HS-5 (cell line): Measurements from ENCODE around the gene SLC35F4.
"Not testable (repeated sequence)": the region's sequence is repeated elsewhere in the genome, so short reads cannot be mapped to it uniquely, and the experiment has no call there.

Experiments used
- DNase-seq: peaks from one replicate; pipeline ENCODE4 v3.0.0-alpha.2; 2012; ENCODE audit warnings: low read depth

SLC35F4 gene

GRCh38 chr14:57865403-57866198, at the start of gene SLC35F4:
TSS of gene SLC35F4 (minus strand) at chr14:57866092.
- no peak for DNase-seq

DNA sequence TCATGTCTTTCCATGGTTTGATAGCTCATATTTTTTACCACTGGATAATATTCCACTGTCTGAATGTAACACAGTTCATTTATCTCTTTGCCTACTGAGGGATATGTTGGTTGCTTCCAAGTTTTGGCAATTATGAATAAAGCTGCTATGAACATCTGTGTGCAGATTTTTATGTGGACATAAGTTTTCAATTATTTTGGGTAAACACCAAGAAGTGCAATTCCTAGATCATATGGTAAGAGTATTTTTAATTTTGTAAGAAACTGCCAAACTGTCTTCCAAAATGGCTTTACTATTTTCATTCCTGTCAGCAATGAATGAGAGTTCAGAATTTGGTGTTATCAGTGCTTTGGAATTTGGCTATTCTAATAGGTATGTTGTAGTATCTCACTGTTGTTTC, 43.7 kb upstream of the SLC35F4 start:
- no peak for DNase-seq

GRCh38 chr14:57903954-57904353, 38.1 kb upstream of the SLC35F4 start:
- DNase-seq, result no peak

- no peak for DNase-seq
These were observed 33.1 kb upstream of the SLC35F4 start for GRCh38 chr14:57898837-57899572.

- no peak for DNase-seq
These were observed 31.4 kb upstream of the SLC35F4 start for GRCh38 chr14:57897144-57897748.

GRCh38 chr14:57889245-57889644, 23.4 kb upstream of the SLC35F4 start:
- DNase-seq, result peak; percentile 13

- DNase-seq, result no peak
These were observed 18.3 kb upstream of the SLC35F4 start for GRCh38 chr14:57884175-57884574.

GRCh38 chr14:57883061-57883460, 17.2 kb upstream of the SLC35F4 start:
- no peak for DNase-seq

DNA sequence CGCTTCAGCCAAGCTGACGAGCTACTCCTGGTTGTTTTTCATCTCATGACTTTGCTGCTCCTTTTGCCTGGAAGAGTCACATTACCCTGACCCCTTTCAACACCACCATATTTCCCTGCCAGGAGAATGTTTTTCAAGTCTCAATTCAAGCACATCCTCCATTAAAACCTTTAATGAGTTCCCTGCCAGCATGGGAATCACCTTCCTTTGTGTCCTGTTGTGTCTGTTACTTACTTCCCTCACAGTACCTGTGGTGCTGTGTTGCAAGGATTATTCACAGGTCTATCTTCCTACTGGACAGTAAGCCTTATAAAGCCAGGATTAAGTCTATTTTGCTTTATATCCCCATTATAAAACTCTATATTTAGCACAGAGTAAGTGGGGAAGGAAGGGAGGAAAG, 13.6 kb upstream of the SLC35F4 start:
- DNase-seq, result no peak

- no peak for DNase-seq
These were observed 10.1 kb upstream of the SLC35F4 start for GRCh38 chr14:57875985-57876384.

DNA sequence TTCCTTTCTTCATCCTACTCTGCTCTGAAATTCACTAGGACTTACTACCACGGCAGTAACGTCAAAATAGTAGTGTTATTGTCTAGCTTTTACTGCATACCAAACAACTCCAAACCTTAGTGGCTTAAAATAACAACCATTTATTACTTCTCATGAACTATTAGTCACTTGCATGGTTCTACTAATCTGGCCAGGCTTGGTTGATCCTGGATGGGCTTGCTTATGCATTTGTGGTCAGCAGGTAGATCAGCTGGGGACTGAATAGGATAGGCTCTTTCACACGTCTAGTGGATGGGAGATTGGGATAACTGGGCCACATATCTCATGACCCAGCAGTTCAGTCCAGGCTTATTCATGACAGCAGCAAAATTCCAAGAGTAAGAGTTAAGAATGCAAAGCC, 9.4 kb upstream of the SLC35F4 start:
- DNase-seq, result no peak

DNA sequence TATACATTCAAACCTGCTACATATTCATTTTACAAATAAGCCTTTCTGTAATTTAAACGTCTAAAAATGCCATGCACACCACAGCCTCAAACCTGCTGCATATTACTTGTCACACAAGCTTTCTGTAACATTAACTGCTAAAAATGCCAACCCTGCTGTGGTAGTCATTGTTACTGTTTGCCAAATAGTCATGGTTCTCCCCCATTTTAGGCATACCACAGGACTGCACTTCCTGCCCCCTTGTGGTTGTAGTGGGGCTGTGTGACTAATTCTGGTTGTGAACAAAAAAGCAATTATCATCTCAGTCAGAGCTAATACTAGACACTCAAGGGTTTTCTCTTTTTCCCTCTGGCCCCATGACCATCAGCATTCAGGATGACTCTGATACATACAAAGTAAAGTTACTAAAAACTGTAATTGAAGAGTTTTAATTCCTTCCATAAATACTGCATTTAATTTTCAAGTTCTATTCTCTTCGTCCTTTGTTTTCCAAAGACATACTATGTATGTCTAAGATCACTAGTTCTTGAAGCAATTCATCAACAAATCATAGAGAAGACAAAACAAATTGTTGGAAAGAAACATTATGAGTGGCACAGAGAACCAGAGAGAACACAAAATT, 5.7 kb upstream of the SLC35F4 start:
- no peak for DNase-seq

DNA sequence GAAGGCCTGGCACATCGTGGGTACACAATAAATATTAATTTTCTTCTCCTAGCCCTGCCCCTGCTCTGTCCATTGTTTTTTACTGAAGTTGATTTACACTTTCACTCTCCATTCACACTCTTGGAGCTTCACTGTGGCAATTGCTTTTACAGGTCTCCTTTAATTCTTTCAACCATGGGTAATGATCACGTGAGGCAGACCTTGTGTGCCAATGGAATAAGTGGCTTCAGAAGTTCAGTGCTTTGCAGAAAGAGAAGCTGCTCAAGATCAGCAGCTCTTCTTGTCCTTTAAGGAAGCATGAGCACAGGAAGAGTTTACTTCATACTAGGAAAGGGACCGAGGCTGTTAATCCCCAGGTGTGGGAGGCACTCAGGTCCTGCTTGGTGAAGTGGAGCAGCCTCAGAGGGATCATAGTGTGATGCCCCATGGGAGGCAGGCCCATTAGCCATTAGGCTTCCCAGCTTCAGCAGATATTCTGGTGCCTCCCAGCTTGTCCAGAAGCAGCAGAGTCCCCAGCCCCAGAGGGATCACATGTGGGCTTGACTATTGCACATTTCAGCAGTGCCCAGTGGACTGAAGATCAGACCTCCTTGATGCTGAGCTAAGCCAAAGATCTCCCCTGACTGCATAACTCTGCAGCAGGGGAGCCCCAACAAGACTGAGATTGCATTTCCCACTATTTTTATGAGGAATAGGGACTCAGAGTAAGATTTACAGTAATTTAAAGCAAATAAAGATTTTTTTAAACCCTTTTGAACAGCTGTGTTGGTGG, 5.0 kb upstream of the SLC35F4 start:
- DNase-seq, result no peak

DNA sequence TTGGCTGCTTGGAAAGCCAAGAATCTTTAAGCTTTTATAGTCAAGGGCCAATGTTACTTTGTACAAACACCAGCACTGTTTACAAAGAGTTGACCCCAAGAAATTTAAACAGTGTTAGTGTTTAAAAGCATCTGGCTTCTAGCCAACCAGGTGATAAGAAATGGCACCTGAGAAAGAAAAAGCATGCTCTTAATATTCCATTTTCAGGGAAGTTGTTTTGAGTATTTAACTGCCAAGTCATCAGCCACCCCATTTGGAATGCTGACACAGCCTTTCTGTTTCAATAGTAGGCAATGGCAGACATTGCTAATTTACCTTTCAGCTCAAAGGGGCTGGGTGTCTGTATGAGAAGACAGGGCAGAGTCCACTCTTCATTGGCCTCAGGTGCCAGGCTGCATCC, 3.7 kb upstream of the SLC35F4 start:
- DNase-seq, result no peak

GRCh38 chr14:57866199-57866705, 360 bp upstream of the SLC35F4 start:
- DNase-seq, result no peak

- no peak for DNase-seq
These were observed 858 bp downstream of the SLC35F4 start for GRCh38 chr14:57865066-57865402.

DNA sequence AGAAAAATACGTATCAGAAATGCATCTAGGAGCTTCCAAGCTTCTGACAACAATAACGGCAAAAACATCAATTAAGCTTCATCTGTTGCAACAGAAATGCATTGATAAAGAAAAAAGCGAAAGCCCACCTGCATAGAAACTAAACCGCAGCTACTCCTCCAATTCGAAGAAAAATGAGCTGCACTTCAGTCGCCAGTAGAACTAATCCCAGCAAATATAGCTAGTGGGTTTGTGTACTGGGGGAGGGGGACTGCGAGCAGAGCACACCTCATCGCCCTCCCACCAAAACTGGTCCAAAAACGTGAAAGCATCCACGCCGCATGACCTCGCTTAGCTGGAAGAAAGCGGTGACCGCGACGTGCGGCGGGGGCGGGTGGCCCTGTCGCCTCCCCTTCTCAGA, 1.2 kb downstream of the SLC35F4 start:
- no peak for DNase-seq

DNA sequence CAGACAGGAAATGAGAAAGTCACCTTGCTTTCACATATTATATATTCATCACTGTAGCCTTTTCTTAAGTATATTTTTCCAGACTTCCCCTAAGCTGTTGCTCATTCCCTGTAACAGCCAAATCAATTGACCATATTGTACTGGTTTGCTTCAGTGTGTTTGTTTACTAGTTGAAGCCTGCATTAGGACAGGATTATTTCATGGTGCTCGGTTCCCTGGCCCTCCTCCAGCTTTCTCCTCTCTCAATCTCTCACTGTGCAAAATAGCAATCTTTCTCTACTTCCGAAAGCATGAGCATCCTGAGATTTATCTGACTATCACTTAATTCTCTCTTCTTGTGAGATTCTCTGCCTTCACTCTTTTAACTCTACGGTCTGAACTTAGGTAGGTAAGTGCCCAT, 2.4 kb downstream of the SLC35F4 start:
- no peak for DNase-seq

- not testable (repeated sequence) for DNase-seq
These were observed 10.2 kb downstream of the SLC35F4 start for GRCh38 chr14:57855666-57856065.

GRCh38 chr14:57854571-57854970, 11.3 kb downstream of the SLC35F4 start:
- no peak for DNase-seq

DNA sequence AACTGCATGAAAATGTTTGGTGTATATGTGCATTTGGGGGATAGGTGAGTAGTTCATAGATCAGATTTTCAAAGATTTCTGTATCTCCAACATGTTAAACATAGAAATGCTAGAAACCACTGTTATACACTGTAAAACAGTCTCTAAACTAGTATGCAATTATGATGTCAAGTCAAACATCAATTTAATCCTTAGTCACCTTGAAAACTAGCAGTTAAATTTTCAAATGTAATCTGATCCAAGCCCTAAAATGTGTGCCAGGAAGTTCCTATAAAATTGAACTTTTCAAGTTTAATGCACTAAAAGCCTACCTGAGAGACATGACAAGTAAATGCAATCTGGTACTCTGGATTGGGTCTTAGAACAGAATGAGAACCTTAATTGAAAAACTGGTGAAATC, 14.5 kb downstream of the SLC35F4 start:
- DNase-seq, result no peak

GRCh38 chr14:57848786-57849185, 17.1 kb downstream of the SLC35F4 start:
- no peak for DNase-seq
